HEK293 (cell line): ENCODE results near the gene RAB10.

Source experiments
- FEZF1 ChIP-seq: fragments of 450-650 bp; formaldehyde crosslinking; IDR thresholded peaks from 2 replicates; pipeline ENCODE4 v1.5.1; 2016; ENCODE audit warnings: missing biosample characterization, missing genetic modification characterization
- GLI4 ChIP-seq: fragments of 450-650 bp; formaldehyde crosslinking; IDR thresholded peaks from 2 replicates; pipeline ENCODE4 v1.5.1; 2016; ENCODE audit warnings: missing biosample characterization, missing genetic modification characterization
- HOXD13 ChIP-seq: sonication (generic); formaldehyde crosslinking; IDR thresholded peaks from 2 replicates; pipeline ENCODE4 v1.8.0; 2022; ENCODE audit warnings: missing genetic modification reagents, borderline replicate concordance
- KLF9 ChIP-seq: fragments of 450-650 bp; formaldehyde crosslinking; IDR thresholded peaks from 2 replicates; pipeline ENCODE4 v1.5.1; 2016; ENCODE audit warnings: missing biosample characterization, missing genetic modification characterization, low read depth
- MYNN ChIP-seq: fragments of 450-650 bp; formaldehyde crosslinking; IDR thresholded peaks from 2 replicates; pipeline ENCODE4 v1.5.1; 2016; ENCODE audit warnings: missing biosample characterization, missing genetic modification characterization, borderline replicate concordance
- ZBTB7A ChIP-seq: fragments of 450-650 bp; formaldehyde crosslinking; IDR thresholded peaks from 2 replicates; pipeline ENCODE4 v1.5.1; 2016; ENCODE audit warnings: low read depth, missing biosample characterization, missing genetic modification characterization
- ZBTB8A ChIP-seq: fragments of 450-650 bp; formaldehyde crosslinking; IDR thresholded peaks from 2 replicates; pipeline ENCODE4 v1.5.1; 2016; ENCODE audit warnings: missing biosample characterization, missing genetic modification characterization
- ZFP41 ChIP-seq: fragments of 450-650 bp; formaldehyde crosslinking; IDR thresholded peaks from 2 replicates; pipeline ENCODE4 v1.5.1; 2016; ENCODE audit warnings: missing biosample characterization, missing genetic modification characterization, borderline replicate concordance
- ZIC2 ChIP-seq: fragments of 450-650 bp; formaldehyde crosslinking; IDR thresholded peaks from 2 replicates; pipeline ENCODE4 v1.5.1; 2016; ENCODE audit warnings: missing biosample characterization, missing genetic modification characterization
- ZNF133 ChIP-seq: fragments of 450-650 bp; formaldehyde crosslinking; IDR thresholded peaks from 2 replicates; pipeline ENCODE4 v1.5.1; 2016; ENCODE audit warnings: missing biosample characterization, missing genetic modification characterization
- ZNF146 ChIP-seq: fragments of 450-650 bp; formaldehyde crosslinking; IDR thresholded peaks from 2 replicates; pipeline ENCODE4 v1.5.1; 2016; ENCODE audit warnings: missing biosample characterization, missing genetic modification characterization
- ZNF157 ChIP-seq: fragments of 450-650 bp; formaldehyde crosslinking; IDR thresholded peaks from 2 replicates; pipeline ENCODE4 v1.5.1; 2016; ENCODE audit warnings: missing biosample characterization, missing genetic modification characterization
- ZNF184 ChIP-seq: fragments of 450-650 bp; IDR thresholded peaks from 2 replicates; pipeline ENCODE4 v1.5.1; 2018; ENCODE audit warnings: missing biosample characterization, mild to moderate bottlenecking, missing genetic modification characterization
- ZNF19 ChIP-seq: fragments of 450-650 bp; formaldehyde crosslinking; IDR thresholded peaks from 2 replicates; pipeline ENCODE4; 2016; ENCODE audit warnings: missing biosample characterization, missing genetic modification characterization, low read depth
- ZNF214 ChIP-seq: fragments of 450-650 bp; formaldehyde crosslinking; IDR thresholded peaks from 2 replicates; pipeline ENCODE4 v1.5.1; 2017; ENCODE audit warnings: missing biosample characterization, mild to moderate bottlenecking, missing genetic modification characterization, borderline replicate concordance
- ZNF223 ChIP-seq: fragments of 450-650 bp; formaldehyde crosslinking; IDR thresholded peaks from 2 replicates; pipeline ENCODE4 v1.5.1; 2016; ENCODE audit warnings: missing biosample characterization, missing genetic modification characterization
- ZNF274 ChIP-seq, 2 experiments: fragments of 200-500 bp in 1 of 2; fragments of 450-650 bp in 1 of 2; sonication (Bioruptor generic) in 1 of 2; formaldehyde crosslinking in 1 of 2; IDR thresholded peaks; 2 replicates each; pipeline versions ENCODE4 v1.5.1 to v1.6.1; 2014 to 2016; ENCODE audit warnings: borderline replicate concordance in 1 of 2, inconsistent platforms in 1 of 2, low read length in 1 of 2, missing biosample characterization in 1 of 2, missing genetic modification characterization in 1 of 2
- ZNF324 ChIP-seq: fragments of 450-650 bp; formaldehyde crosslinking; IDR thresholded peaks from 2 replicates; pipeline ENCODE4 v1.5.1; 2016; ENCODE audit warnings: missing biosample characterization, missing genetic modification characterization
- ZNF335 ChIP-seq: fragments of 450-650 bp; formaldehyde crosslinking; conservative IDR thresholded peaks from 2 replicates; pipeline ENCODE4 v1.5.1; 2016; ENCODE audit warnings: missing biosample characterization, missing genetic modification characterization
- ZNF362 ChIP-seq: fragments of 450-650 bp; formaldehyde crosslinking; IDR thresholded peaks from 2 replicates; pipeline ENCODE4 v1.5.1; 2016; ENCODE audit warnings: missing biosample characterization, missing genetic modification characterization
- ZNF391 ChIP-seq: fragments of 450-650 bp; formaldehyde crosslinking; IDR thresholded peaks from 2 replicates; pipeline ENCODE4 v1.5.1; 2016; ENCODE audit warnings: low read depth, missing biosample characterization, missing genetic modification characterization, borderline replicate concordance
- ZNF398 ChIP-seq: fragments of 450-650 bp; formaldehyde crosslinking; IDR thresholded peaks from 2 replicates; pipeline ENCODE4 v1.5.1; 2017; ENCODE audit warnings: missing biosample characterization, missing genetic modification characterization
- ZNF423 ChIP-seq: fragments of 450-650 bp; formaldehyde crosslinking; IDR thresholded peaks from 2 replicates; pipeline ENCODE4 v1.5.1; 2016; ENCODE audit warnings: missing biosample characterization, missing genetic modification characterization
- ZNF521 ChIP-seq: fragments of 450-650 bp; formaldehyde crosslinking; IDR thresholded peaks from 2 replicates; pipeline ENCODE4 v1.5.1; 2017; ENCODE audit warnings: missing biosample characterization, mild to moderate bottlenecking, missing genetic modification characterization
- ZNF530 ChIP-seq: fragments of 450-650 bp; formaldehyde crosslinking; IDR thresholded peaks from 2 replicates; pipeline ENCODE4 v1.5.1; 2016; ENCODE audit warnings: low read depth, missing biosample characterization, missing genetic modification characterization
- ZNF544 ChIP-seq: fragments of 450-650 bp; formaldehyde crosslinking; IDR thresholded peaks from 2 replicates; pipeline ENCODE4 v1.5.0; 2017; ENCODE audit warnings: missing biosample characterization, missing genetic modification characterization
- ZNF548 ChIP-seq: fragments of 450-650 bp; formaldehyde crosslinking; IDR thresholded peaks from 2 replicates; pipeline ENCODE4 v1.5.1; 2016; ENCODE audit warnings: missing biosample characterization, missing genetic modification characterization
- ZNF610 ChIP-seq: fragments of 450-650 bp; formaldehyde crosslinking; IDR thresholded peaks from 2 replicates; pipeline ENCODE4 v1.5.1; 2016; ENCODE audit warnings: missing biosample characterization, missing genetic modification characterization, borderline replicate concordance
- ZNF621 ChIP-seq: fragments of 450-650 bp; formaldehyde crosslinking; IDR thresholded peaks from 2 replicates; pipeline ENCODE4 v1.5.1; 2017; ENCODE audit warnings: missing biosample characterization, missing genetic modification characterization
- ZNF623 ChIP-seq: fragments of 450-650 bp; formaldehyde crosslinking; IDR thresholded peaks from 2 replicates; pipeline ENCODE4 v1.5.1; 2016; ENCODE audit warnings: missing biosample characterization, missing genetic modification characterization
- ZNF664 ChIP-seq: fragments of 450-650 bp; formaldehyde crosslinking; IDR thresholded peaks from 2 replicates; pipeline ENCODE4 v1.5.1; 2016; ENCODE audit warnings: missing biosample characterization, missing genetic modification characterization
- ZNF701 ChIP-seq: fragments of 450-650 bp; formaldehyde crosslinking; IDR thresholded peaks from 2 replicates; pipeline ENCODE4 v1.5.1; 2016; ENCODE audit warnings: missing biosample characterization, missing genetic modification characterization
- ZNF792 ChIP-seq: fragments of 450-650 bp; formaldehyde crosslinking; IDR thresholded peaks from 2 replicates; pipeline ENCODE4 v1.5.1; 2016; ENCODE audit warnings: missing biosample characterization, missing genetic modification characterization
- ZNF837 ChIP-seq: fragments of 450-650 bp; formaldehyde crosslinking; IDR thresholded peaks from 2 replicates; pipeline ENCODE4 v1.5.1; 2016; ENCODE audit warnings: missing biosample characterization, missing genetic modification characterization
- TF ChIP-seq, protein P1 (sequence below): fragments of 450-650 bp; IDR thresholded peaks from 2 replicates; pipeline ENCODE4 v1.5.1; 2018; ENCODE audit warnings: missing biosample characterization, mild to moderate bottlenecking, missing genetic modification characterization
- TF ChIP-seq, protein P2 (sequence below): fragments of 450-650 bp; formaldehyde crosslinking; IDR thresholded peaks from 2 replicates; pipeline ENCODE4 v1.5.1; 2016; ENCODE audit warnings: missing biosample characterization, missing genetic modification characterization

Gene RAB10

DNA sequence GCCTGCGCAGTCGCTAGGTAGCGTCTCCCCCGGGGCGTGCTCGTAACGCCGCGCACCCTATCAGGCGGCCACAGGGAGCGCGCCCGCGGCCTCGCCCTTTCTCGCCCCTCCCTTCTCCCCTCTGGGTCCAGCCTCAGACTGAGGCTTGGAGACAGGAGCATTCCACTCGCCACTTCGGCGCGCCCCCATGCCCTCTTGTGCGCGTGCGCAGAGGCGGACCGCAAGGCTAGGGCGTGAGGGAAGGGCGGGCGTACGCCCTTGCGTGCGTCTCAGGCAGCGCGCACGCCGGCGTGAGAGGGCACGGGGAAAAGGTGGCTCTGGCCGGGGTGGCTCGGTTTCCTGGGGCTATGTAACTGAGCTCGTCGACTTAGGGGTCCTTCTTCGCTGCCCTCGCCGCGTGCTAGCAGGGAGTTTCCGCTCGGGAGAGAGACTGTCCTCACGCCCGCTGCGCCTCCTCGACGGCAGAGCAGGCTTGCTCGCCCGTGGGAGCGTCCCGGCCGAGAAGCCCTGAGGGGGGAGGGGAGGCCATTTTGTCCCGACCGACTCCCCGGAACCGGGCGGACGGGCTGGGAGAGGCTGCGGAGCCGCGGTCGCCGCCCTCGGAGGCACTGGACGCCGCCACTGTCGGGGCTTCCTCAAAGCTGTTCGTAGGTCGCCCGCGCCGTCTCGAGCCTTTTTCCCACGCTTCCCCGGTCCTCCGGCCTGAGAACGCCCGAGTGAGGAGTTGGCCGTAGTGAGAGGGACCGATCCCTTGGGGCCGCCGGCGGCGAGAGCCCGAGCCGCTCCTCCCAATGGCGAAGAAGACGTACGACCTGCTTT lies at the start of gene RAB10 (continued):
- TF ChIP-seq ZNF544 (no peak), ZNF521 (tag by site-specific recombination) (no peak), GLI4 (tag by site-specific recombination) (no peak), ZNF157 (tag by site-specific recombination) (no peak), ZNF610 (tag by site-specific recombination) (peak; percentile 90), ZBTB8A (tag by site-specific recombination) (peak; percentile 97), ZNF792 (tag by site-specific recombination) (no peak; the same call in 1 of the 2 replicates), ZNF530 (no peak), ZNF223 (peak; percentile 97), ZNF398 (peak; percentile 64), ZNF664 (no peak), MYNN (tag by site-specific recombination) (0 out of 2 replicates have a peak, but pooled peaks have one; percentile 25), ZNF274 (IDR thresholded peaks at IDR 0.05; ENCODE audit: low read length) (no peak), ZNF274 (tag by site-specific recombination; IDR thresholded peaks at IDR 0.05; ENCODE audit: borderline replicate concordance) (no peak), ZNF335 (tag by site-specific recombination) (peak; percentile 84), ZNF391 (peak; percentile 83; the same call in 1 of the 2 replicates), ZNF146 (0 out of 2 replicates have a peak, but pooled peaks have one; percentile 6), KLF9 (tag by site-specific recombination) (peak; percentile 44), FEZF1 (no peak), ZNF623 (tag by site-specific recombination) (no peak), ZNF133 (no peak), ZNF184 (tag by site-specific recombination) (no peak), ZIC2 (peak; percentile 75), ZNF701 (tag by site-specific recombination) (no peak), ZBTB7A (no peak), ZNF548 (tag by site-specific recombination) (no peak), ZNF621 (tag by site-specific recombination) (no peak), ZNF214 (tag by site-specific recombination) (no peak), ZNF324 (tag by site-specific recombination) (peak; percentile 79; the same call in 1 of the 2 replicates), HOXD13 (CRISPR knock-in tag) (no peak), ZFP41 (tag by site-specific recombination) (no peak), ZNF19 (tag by site-specific recombination) (no peak), ZNF423 (peak; percentile 80), ZNF837 (no peak), ZNF362 (tag by site-specific recombination) (no peak)
- TF ChIP-seq, protein P1, sequence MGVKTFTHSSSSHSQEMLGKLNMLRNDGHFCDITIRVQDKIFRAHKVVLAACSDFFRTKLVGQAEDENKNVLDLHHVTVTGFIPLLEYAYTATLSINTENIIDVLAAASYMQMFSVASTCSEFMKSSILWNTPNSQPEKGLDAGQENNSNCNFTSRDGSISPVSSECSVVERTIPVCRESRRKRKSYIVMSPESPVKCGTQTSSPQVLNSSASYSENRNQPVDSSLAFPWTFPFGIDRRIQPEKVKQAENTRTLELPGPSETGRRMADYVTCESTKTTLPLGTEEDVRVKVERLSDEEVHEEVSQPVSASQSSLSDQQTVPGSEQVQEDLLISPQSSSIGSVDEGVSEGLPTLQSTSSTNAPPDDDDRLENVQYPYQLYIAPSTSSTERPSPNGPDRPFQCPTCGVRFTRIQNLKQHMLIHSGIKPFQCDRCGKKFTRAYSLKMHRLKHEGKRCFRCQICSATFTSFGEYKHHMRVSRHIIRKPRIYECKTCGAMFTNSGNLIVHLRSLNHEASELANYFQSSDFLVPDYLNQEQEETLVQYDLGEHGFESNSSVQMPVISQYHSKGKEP (tag by site-specific recombination) = no peak
- TF ChIP-seq, protein P2, sequence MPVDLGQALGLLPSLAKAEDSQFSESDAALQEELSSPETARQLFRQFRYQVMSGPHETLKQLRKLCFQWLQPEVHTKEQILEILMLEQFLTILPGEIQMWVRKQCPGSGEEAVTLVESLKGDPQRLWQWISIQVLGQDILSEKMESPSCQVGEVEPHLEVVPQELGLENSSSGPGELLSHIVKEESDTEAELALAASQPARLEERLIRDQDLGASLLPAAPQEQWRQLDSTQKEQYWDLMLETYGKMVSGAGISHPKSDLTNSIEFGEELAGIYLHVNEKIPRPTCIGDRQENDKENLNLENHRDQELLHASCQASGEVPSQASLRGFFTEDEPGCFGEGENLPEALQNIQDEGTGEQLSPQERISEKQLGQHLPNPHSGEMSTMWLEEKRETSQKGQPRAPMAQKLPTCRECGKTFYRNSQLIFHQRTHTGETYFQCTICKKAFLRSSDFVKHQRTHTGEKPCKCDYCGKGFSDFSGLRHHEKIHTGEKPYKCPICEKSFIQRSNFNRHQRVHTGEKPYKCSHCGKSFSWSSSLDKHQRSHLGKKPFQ (tag by site-specific recombination) = no peak
